Suprapubic skin (tissue), 4 donors: ENCODE measurements around the gene SSTR3. TPM values are rescaled to one million over a fixed set of nuclear protein-coding genes. Genes with fewer than 3 reads are reported as not detected.

Experiments
- DNase-seq, 2 donors: peaks; one replicate each; pipeline ENCODE4 v3.0.0-alpha.2; 2019; ENCODE audit warnings: low spot score in 2 of 2
- H3K27ac ChIP-seq: fragments of 200-600 bp; sonication (generic); one replicate; pipeline ENCODE4 v1.5.1; 2019
- H3K27me3 ChIP-seq: fragments of 200-600 bp; sonication (generic); one replicate; pipeline ENCODE4 v1.5.1; 2019
- H3K36me3 ChIP-seq: fragments of 200-600 bp; sonication (generic); one replicate; pipeline ENCODE4 v1.5.1; 2019
- H3K4me1 ChIP-seq: fragments of 200-600 bp; sonication (generic); one replicate; pipeline ENCODE4 v1.5.1; 2019
- H3K4me3 ChIP-seq: fragments of 200-600 bp; sonication (generic); one replicate; pipeline ENCODE4 v1.5.1; 2019; ENCODE audit warnings: mild to moderate bottlenecking
- H3K9me3 ChIP-seq: fragments of 200-600 bp; sonication (generic); one replicate; pipeline ENCODE4 v1.5.1; 2019
- EP300 ChIP-seq: sonication (generic); formaldehyde crosslinking; IDR thresholded peaks from one replicate; pipeline ENCODE4 v1.6.1; 2017; ENCODE audit warnings: antibody characterized with exemption
- POLR2A ChIP-seq, 2 donors: fragments of 450-650 bp; IDR thresholded peaks; one replicate each; pipeline ENCODE4 v1.6.1; 2017; ENCODE audit warnings: antibody characterized with exemption in 2 of 2, mild to moderate bottlenecking in 2 of 2, moderate library complexity in 2 of 2
- POLR2AphosphoS5 ChIP-seq, 3 donors: sonication (generic); formaldehyde crosslinking; IDR thresholded peaks; one replicate each; pipeline ENCODE4 v1.6.1; 2017; ENCODE audit warnings: antibody characterized with exemption in 3 of 3
- WGBS: methylation state at CpG from one replicate; pipeline ENCODE4 v1.1.5; 2018; 5-methylcytosine and 5-hydroxymethylcytosine counted together
- total RNA-seq, 4 donors: library from RNA; depleted of rRNA; stranded (reverse); fragments of >200 nt; gene quantifications; one replicate each; pipeline ENCODE4 v1.1.0, GENCODE V29; 2016
- TF ChIP-seq, protein P1 (sequence below), 2 donors: fragments of 200-600 bp in 1 of 2; fragments of 450-650 bp in 1 of 2; sonication (generic) in 1 of 2; IDR thresholded peaks; one replicate each; pipeline ENCODE4 v1.5.1; 2016 to 2019; ENCODE audit warnings: antibody characterized with exemption in 2 of 2, mild to moderate bottlenecking in 1 of 2, moderate library complexity in 1 of 2

SSTR3 gene
- total RNA-seq, 4 donors from 2014 or later: not detected

DNA sequence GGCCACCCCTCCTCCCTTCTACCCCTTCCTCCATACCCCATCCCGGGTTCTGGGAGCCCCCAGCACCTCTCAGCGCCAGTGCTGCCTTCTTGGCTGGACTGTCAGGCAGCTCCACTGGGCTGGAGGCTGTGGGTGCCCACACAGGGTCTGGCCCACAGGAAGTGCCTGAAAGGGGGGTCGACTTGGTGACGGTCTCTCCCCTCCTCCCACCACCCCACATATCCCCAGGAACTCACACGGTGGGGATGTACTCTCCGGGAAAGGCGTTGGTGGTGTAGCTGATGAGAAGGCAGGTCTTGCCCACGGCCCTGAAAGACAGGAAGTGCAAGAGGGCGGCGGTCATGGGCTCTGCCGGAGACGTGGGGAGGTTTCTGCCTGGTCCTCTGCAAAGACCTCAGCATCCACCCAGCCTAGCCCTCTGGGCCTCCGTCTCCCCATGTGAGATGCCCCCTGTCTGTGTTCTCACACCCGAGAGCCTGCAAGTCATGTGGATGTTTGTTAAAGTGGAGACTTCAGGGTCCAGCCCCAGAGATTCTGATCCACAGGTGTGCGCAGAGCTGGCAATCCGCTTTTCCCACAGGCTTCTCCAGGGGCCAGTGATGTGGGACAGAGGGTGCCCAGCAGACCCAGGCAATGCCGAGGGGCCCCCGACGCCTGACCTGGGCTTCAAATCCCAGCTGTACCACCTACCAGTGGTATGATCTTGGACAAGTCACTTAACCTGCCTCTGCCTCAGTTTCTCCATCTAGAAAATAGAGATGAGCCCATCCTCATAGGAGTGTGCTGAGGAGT, 29.3 kb upstream of the SSTR3 start:
- DNase-seq: no peak
- Histone ChIP-seq H3K27ac (no peak overlapping the region), H3K9me3 (no peaks in the 10 kb centered on the region), H3K36me3 (no peaks in the 10 kb centered on the region), H3K4me1 (peaks cover 12% of the 10 kb centered on the region), H3K27me3 (peaks cover 76% of the 10 kb centered on the region), H3K4me3 (peak overlapping the region; percentile 40)
- TF ChIP-seq, protein P1, sequence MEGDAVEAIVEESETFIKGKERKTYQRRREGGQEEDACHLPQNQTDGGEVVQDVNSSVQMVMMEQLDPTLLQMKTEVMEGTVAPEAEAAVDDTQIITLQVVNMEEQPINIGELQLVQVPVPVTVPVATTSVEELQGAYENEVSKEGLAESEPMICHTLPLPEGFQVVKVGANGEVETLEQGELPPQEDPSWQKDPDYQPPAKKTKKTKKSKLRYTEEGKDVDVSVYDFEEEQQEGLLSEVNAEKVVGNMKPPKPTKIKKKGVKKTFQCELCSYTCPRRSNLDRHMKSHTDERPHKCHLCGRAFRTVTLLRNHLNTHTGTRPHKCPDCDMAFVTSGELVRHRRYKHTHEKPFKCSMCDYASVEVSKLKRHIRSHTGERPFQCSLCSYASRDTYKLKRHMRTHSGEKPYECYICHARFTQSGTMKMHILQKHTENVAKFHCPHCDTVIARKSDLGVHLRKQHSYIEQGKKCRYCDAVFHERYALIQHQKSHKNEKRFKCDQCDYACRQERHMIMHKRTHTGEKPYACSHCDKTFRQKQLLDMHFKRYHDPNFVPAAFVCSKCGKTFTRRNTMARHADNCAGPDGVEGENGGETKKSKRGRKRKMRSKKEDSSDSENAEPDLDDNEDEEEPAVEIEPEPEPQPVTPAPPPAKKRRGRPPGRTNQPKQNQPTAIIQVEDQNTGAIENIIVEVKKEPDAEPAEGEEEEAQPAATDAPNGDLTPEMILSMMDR (IDR thresholded peaks at IDR 0.05): no peak
- TF ChIP-seq EP300 (no peak), POLR2A (IDR thresholded peaks at IDR 0.05) (no peak), POLR2AphosphoS5 (IDR thresholded peaks at IDR 0.05) (no peak)
- WGBS: 43% methylated on average over 13 of the region's 19 CpGs

DNA sequence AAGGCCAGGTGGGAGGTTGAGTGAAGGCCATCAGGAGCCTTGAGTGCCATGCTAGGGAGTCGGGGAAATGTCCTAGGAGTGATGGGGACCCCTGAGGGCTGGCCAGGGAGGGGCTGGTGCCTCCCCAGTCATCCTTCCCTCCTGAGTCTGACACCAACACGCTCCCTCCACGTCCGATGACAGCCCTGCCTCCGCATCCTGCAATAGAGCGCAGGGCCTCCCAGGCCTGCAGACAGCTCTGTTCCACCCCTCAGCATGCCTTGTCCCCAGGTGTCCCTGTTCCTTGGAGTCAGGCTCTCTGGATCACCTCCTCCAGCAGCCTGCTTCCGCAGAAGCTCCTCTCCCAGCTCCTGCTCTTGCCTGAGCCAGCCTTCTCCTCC, 28.7 kb upstream of the SSTR3 start:
- no peak for DNase-seq
- WGBS: 85% methylated on average over 7 of the region's 7 CpGs
- H3K27me3 ChIP-seq: peaks cover 81% of the 10 kb centered on the region
- H3K9me3 ChIP-seq: no peaks in the 10 kb centered on the region
- TF ChIP-seq POLR2A (IDR thresholded peaks at IDR 0.05) (no peak), EP300 (no peak), POLR2AphosphoS5 (IDR thresholded peaks at IDR 0.05) (no peak)
- TF ChIP-seq, protein P1 (IDR thresholded peaks at IDR 0.05): no peak
- H3K4me1 ChIP-seq: peaks cover 12% of the 10 kb centered on the region
- H3K27ac ChIP-seq: no peak overlapping the region
- H3K36me3 ChIP-seq: no peaks in the 10 kb centered on the region
- peak overlapping the region; percentile 40 for H3K4me3 ChIP-seq

DNA sequence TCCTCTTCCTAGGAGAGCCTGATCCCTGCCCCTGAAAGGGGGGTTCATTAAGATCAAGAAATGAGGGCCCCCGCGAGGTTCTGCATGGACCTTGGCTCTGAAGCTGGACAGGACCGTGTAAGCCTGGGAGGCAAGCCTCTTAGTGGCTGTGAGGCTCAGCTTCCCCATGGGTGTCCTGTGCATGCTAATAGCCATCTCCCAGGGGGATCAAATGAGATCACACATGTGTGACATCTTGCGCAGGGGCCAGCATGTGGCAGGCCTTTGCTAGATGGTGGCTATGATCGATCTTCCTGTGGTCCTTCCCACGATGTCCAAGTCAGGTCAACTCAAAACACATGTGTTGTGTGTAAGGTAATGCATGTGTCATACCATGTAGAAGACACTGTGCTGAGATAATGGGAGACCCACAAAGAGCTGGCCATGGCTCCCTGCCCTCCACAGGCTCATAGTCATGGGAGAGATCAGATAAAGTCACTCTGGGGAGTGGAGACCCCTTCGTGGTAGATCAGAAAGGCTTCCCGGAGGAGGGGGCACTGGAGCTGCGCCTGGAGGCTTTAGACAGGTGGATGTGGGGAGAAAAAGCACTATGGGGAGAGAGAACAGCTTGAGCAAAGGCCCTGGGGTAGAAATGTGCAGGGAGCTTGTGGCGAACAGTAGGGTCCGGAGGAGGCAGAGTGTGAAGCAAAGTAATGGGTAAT, 28.1 kb upstream of the SSTR3 start:
- Histone ChIP-seq H3K4me1 (peaks cover 12% of the 10 kb centered on the region), H3K27me3 (peaks cover 83% of the 10 kb centered on the region), H3K9me3 (no peaks in the 10 kb centered on the region), H3K4me3 (no peak overlapping the region), H3K27ac (no peak overlapping the region), H3K36me3 (no peaks in the 10 kb centered on the region)
- 81% methylated on average over 11 of the region's 11 CpGs for WGBS
- no peak for DNase-seq
- TF ChIP-seq POLR2A (IDR thresholded peaks at IDR 0.05): no peak
- TF ChIP-seq, protein P1 (IDR thresholded peaks at IDR 0.05): no peak
- TF ChIP-seq EP300: no peak
- no peak for TF ChIP-seq POLR2AphosphoS5 (IDR thresholded peaks at IDR 0.05)

DNA sequence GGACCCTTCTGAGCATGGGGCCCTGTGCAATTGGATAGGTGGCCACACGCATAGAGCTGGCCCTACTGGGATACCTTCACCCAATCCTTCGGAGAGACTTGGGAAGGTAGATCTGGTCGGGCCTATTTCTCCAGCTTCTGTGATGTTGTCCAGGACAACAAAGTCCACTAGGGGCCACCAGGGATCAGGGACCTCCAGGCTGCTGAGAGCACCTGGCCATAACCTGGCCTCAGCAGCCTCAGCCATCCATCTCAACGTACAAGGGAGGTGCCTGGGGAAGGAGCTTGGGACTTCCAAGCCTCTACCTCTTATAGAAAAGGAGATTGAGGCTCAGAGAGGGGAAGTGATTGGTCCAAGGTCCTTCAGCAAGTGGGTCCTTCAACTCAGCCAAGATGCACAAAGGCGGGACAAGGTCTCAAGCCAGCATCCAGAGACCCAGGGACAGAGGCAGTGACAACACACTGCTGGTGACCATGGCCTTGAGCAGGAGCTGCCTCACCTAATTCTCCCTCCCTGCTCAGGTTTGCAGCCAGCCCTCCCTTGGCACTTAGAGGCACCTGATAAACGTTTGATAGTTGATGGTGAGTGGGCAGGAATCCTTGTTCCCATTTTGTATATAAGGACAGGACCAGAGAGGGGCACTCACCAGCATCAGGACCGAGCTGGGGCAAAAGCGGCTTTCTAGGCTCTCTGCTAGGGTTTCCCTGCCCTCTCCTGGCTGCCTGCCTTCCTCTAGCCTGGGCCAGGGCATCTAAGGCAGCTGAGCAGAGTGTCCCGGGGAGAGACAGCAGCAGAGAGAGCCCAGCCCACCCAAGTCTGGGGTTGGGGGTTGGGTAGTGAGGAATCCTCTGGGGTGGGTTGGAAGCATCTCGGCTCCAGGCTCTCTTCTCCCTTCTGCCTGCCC, 27.3 kb upstream of the SSTR3 start:
- Histone ChIP-seq H3K4me3 (no peak overlapping the region), H3K27ac (no peak overlapping the region), H3K9me3 (no peaks in the 10 kb centered on the region), H3K27me3 (peaks cover 80% of the 10 kb centered on the region), H3K4me1 (peaks cover 12% of the 10 kb centered on the region), H3K36me3 (no peaks in the 10 kb centered on the region)
- TF ChIP-seq POLR2AphosphoS5 (IDR thresholded peaks at IDR 0.05): no peak
- TF ChIP-seq POLR2A (IDR thresholded peaks at IDR 0.05): no peak
- TF ChIP-seq, protein P1 (IDR thresholded peaks at IDR 0.05): no peak
- no peak for TF ChIP-seq EP300
- 88% methylated on average over 4 of the region's 10 CpGs for WGBS
- no peak for DNase-seq
